Stimulated activated CD8-positive, alpha-beta memory T cell treated with anti-CD3 and anti-CD28 coated beads, Interleukin-7, amount 100 ng/mL, for 4 hours (primary cell): ENCODE data around the gene CYB5A.
"Not testable (repeated sequence)": the region's sequence is repeated elsewhere in the genome, so short reads cannot be mapped to it uniquely, and the experiment has no call there.

Source experiments
- DNase-seq, 2 donors: peaks; one replicate each; pipeline ENCODE4 v3.0.0-alpha.2; 2020; ENCODE audit warnings: low read depth in 2 of 2

The CYB5A gene

GRCh38 chr18:74299162-74299561, 7.4 kb upstream of the CYB5A start:
- DNase-seq, result no peak

- DNase-seq, result no peak
These were observed 2.8 kb upstream of the CYB5A start for GRCh38 chr18:74294526-74294925.

GRCh38 chr18:74292982-74293381, 1.2 kb upstream of the CYB5A start:
- not testable (repeated sequence) for DNase-seq

GRCh38 chr18:74292541-74292858, 737 bp upstream of the CYB5A start:
- DNase-seq, result no peak

- no peak for DNase-seq
These were observed 342 bp downstream of the CYB5A start for GRCh38 chr18:74291472-74291770.

GRCh38 chr18:74290794-74291471, 830 bp downstream of the CYB5A start:
- no peak for DNase-seq

- no peak for DNase-seq
These were observed 1.7 kb downstream of the CYB5A start for GRCh38 chr18:74290021-74290420.

- DNase-seq, result no peak
These were observed 2.6 kb downstream of the CYB5A start for GRCh38 chr18:74289137-74289536.

- no peak for DNase-seq
These were observed 3.0 kb downstream of the CYB5A start for GRCh38 chr18:74288730-74289129.

- no peak for DNase-seq
These were observed 3.7 kb downstream of the CYB5A start for GRCh38 chr18:74288041-74288440.

- DNase-seq, result no peak
These were observed 4.9 kb downstream of the CYB5A start for GRCh38 chr18:74286856-74287255.

GRCh38 chr18:74286106-74286855, 5.5 kb downstream of the CYB5A start:
- DNase-seq, result no peak

GRCh38 chr18:74285583-74285982, 6.2 kb downstream of the CYB5A start:
- DNase-seq, result not testable (repeated sequence)

GRCh38 chr18:74284980-74285355, 6.8 kb downstream of the CYB5A start:
- no peak for DNase-seq

GRCh38 chr18:74284191-74284979, 7.4 kb downstream of the CYB5A start:
- no peak for DNase-seq

- DNase-seq, result no peak
These were observed 8.1 kb downstream of the CYB5A start for GRCh38 chr18:74283646-74284045.

GRCh38 chr18:74282755-74283554, 8.8 kb downstream of the CYB5A start:
- peak in 1 of 2 donors; percentile 14 for DNase-seq

- DNase-seq, result no peak
These were observed 9.6 kb downstream of the CYB5A start for GRCh38 chr18:74281980-74282754.

- DNase-seq, result no peak
These were observed 10.5 kb downstream of the CYB5A start for GRCh38 chr18:74281011-74281979.

GRCh38 chr18:74278983-74279382, 12.8 kb downstream of the CYB5A start:
- no peak for DNase-seq
